IgD-negative memory B cell (primary cell): ENCODE measurements around the gene KIAA2012. TPM values are rescaled to one million over a fixed set of nuclear protein-coding genes. Genes with fewer than 3 reads are reported as not detected.

Experiments used
- H3K27ac Mint-ChIP-seq, 3 donors: one replicate each; pipeline ENCODE4 v1.8.0; 2020 to 2022; ENCODE audit warnings: mild to moderate bottlenecking in 3 of 3, mixed read lengths in 3 of 3, moderate library complexity in 1 of 3
- H3K27me3 Mint-ChIP-seq: one replicate; pipeline ENCODE4 v1.8.0; 2021; ENCODE audit warnings: mixed read lengths
- H3K36me3 Mint-ChIP-seq: one replicate; pipeline ENCODE4 v1.8.0; 2020; ENCODE audit warnings: mild to moderate bottlenecking, mixed read lengths
- H3K4me1 Mint-ChIP-seq, 3 donors: one replicate each; pipeline ENCODE4 v1.8.0; 2020 to 2022; ENCODE audit warnings: mixed read lengths in 3 of 3, mild to moderate bottlenecking in 1 of 3
- H3K4me3 Mint-ChIP-seq, 4 donors: one replicate each; pipeline ENCODE4 v1.8.0; 2020 to 2022; ENCODE audit warnings: mild to moderate bottlenecking in 4 of 4, mixed read lengths in 4 of 4, moderate library complexity in 3 of 4
- H3K9me3 Mint-ChIP-seq, 3 donors: one replicate each; pipeline ENCODE4 v1.8.0; 2020 to 2021; ENCODE audit warnings: mixed read lengths in 3 of 3, mild to moderate bottlenecking in 1 of 3
- polyA plus RNA-seq: library from polyadenylated mRNA; unstranded; fragments of 300-500 nt; fragmentation: Illumina TruSeq; gene quantifications from one replicate; pipeline ENCODE4 v1.2.3, GENCODE V29; 2021

KIAA2012 gene
- polyA plus RNA-seq: not detected

DNA sequence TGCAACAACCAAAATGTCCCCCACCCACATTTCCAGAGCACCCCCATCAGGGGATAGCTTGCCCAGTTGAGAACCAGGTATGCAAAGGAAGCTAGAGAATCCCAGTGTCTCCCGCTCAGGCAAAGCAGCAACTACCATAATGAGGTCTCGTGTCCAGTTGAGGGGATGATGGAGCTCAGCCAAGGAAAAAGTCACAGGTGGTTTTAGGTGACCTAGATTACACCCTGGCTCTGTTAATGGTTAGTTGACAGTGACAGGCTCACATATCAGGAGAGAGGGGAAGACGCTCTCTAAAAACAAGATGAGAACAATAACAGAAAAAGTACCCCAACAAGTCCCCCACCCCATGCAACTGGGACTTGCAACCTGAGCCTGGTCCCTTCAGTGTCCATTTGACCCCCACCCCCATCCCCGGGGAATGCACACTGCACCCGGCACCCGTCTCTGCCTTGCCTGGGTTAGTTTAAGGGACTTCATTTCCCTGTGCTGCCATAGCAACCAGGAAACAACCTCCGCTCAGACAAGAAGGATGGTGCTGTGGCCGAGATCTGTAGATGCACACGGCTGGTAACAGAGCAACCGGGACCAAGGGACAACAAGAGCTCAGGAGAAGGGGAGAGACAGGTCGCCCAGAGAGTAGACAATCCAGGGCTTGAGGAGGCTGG lies at the start of gene KIAA2012:
TSS of gene KIAA2012 (plus strand) at position 519 of the 665 bp plus-strand sequence. CDS start 373 bp downstream, outside the sequence.
- peak within 1 kb of the TSS in 1 of 3 donors; percentile 85 for H3K27ac Mint-ChIP-seq
- peaks cover 0 to 3% (median 2%) of the 10 kb centered on the region in 3 donors for H3K9me3 Mint-ChIP-seq
- peaks cover 0 to 3% (median 1%) of the 10 kb centered on the region in 3 donors for H3K4me1 Mint-ChIP-seq
- peaks cover 2% of the 10 kb centered on the region for H3K36me3 Mint-ChIP-seq
- H3K27me3 Mint-ChIP-seq: peaks cover 4% of the 10 kb centered on the region
- H3K4me3 Mint-ChIP-seq: no peak within 1 kb of the TSS

DNA sequence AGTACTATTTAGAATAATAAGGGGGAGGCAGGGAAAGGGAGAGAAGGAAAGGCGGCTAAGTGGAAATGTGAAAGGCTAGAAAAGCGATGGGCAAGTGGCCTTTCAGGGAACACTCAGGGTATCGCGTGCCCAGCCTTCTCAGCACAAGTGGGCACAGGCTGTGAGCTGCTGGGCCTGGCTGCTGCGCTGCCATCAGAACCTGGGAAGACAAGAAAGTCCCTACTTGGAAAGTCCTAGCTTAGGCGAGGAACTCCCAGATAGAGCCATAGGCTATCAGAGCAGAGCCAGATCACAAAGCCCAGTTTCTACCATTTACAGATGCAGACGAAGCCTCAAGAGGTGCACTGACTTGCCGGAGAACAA lies 49.2 kb upstream of the KIAA2012 start:
- H3K27ac Mint-ChIP-seq: no peak overlapping the region
- H3K4me3 Mint-ChIP-seq: no peak overlapping the region
- H3K27me3 Mint-ChIP-seq: peaks cover 9% of the 10 kb centered on the region
- no peaks in the 10 kb centered on the region for H3K36me3 Mint-ChIP-seq
- no peaks in the 10 kb centered on the region for H3K9me3 Mint-ChIP-seq
- H3K4me1 Mint-ChIP-seq: peaks cover 0 to 4% (median 0%) of the 10 kb centered on the region in 3 donors

DNA sequence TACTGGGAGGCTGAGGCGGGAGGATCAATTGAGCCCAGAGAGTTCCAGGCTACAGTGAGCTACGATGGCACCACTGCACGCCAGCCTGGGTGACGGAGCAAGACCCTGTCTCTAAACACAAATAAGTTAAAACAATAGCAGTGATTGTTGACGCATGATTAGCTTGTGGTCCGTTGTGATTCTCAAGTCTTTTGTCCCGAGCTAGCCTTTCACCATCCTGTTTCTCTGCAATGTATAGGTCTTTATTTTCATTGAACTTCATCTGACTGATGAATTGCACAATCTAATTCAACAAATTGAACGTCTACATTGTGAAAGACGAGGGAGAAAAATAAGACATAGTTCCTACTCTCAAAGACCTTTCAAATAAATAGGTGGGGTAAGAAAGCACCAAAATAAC lies 48.2 kb upstream of the KIAA2012 start:
- Mint-ChIP-seq H3K4me3 (no peak overlapping the region), H3K9me3 (no peaks in the 10 kb centered on the region), H3K27ac (no peak overlapping the region), H3K36me3 (no peaks in the 10 kb centered on the region), H3K4me1 (peaks cover 0 to 1% (median 0%) of the 10 kb centered on the region in 3 donors), H3K27me3 (peaks cover 6% of the 10 kb centered on the region)

DNA sequence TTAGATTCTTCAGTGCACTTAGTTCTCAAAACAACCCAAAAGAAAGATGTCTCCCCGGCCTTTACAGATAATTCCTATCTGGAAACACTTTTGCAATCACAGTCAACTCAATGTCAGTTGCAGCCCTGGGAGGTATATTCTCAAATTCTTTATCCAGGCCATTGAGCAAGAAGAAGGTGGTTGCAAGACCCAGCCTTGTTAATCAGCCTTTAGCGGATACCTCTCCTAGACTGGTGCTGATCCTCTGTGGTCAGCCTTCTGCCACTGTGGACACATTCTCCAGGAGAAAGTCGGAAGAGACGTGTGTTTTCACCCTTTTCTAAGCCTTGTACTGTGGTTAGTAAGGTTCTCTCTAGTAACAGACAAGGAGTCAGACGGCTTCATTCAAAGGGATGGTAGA lies 47.2 kb upstream of the KIAA2012 start:
- peak overlapping the region in 1 of 4 donors; percentile 7 for H3K4me3 Mint-ChIP-seq
- no peaks in the 10 kb centered on the region for H3K36me3 Mint-ChIP-seq
- H3K27me3 Mint-ChIP-seq: peaks cover 6% of the 10 kb centered on the region
- H3K4me1 Mint-ChIP-seq: peaks cover 0 to 1% (median 0%) of the 10 kb centered on the region in 3 donors
- H3K27ac Mint-ChIP-seq: no peak overlapping the region
- no peaks in the 10 kb centered on the region for H3K9me3 Mint-ChIP-seq

DNA sequence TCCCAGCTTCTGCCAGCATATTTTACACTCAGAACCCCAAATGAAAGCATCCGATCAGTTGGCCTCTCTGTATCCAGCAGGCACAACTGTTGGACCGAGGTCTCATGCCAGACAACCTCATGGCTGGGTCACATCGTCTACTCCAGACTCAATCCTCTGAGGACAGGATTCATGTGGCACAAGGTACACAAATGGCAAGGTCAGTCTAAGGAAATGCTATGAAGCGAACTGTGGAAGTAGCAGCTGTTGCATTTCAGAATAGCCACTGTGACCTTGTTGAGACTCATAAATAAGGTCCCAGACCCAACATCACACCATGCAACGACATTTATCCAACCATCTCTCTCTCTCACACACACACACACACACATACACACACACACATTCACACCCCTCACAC lies 46.5 kb upstream of the KIAA2012 start:
- Mint-ChIP-seq H3K36me3 (no peaks in the 10 kb centered on the region), H3K27ac (no peak overlapping the region), H3K27me3 (peaks cover 6% of the 10 kb centered on the region), H3K4me3 (no peak overlapping the region), H3K9me3 (no peaks in the 10 kb centered on the region), H3K4me1 (peaks cover 0 to 1% (median 0%) of the 10 kb centered on the region in 3 donors)

DNA sequence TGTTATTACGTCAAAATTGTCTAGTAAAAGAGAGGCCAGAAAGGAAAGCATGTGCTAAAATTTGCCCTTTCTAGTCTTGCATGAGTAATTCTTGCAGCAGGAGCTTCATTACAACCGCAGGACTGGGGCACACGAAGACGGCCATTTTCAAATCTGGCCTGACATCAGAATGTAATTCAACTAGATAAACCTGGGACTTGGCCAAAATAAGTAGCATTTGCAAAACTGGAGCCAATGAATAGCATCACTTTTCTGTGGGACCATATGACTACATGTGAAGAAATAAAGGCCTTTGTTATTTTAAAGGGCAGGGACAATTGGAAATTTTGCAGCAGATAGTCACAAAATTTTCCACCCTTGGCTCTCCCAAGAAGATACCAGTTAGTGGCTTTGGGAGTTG lies 42.4 kb upstream of the KIAA2012 start:
- Mint-ChIP-seq H3K27ac (peak overlapping the region in 1 of 3 donors; percentile 4), H3K9me3 (no peaks in the 10 kb centered on the region), H3K36me3 (no peaks in the 10 kb centered on the region), H3K4me1 (peaks cover 9 to 10% (median 9%) of the 10 kb centered on the region in 3 donors), H3K27me3 (peaks cover 14% of the 10 kb centered on the region), H3K4me3 (peak overlapping the region in 1 of 4 donors; percentile 96)

DNA sequence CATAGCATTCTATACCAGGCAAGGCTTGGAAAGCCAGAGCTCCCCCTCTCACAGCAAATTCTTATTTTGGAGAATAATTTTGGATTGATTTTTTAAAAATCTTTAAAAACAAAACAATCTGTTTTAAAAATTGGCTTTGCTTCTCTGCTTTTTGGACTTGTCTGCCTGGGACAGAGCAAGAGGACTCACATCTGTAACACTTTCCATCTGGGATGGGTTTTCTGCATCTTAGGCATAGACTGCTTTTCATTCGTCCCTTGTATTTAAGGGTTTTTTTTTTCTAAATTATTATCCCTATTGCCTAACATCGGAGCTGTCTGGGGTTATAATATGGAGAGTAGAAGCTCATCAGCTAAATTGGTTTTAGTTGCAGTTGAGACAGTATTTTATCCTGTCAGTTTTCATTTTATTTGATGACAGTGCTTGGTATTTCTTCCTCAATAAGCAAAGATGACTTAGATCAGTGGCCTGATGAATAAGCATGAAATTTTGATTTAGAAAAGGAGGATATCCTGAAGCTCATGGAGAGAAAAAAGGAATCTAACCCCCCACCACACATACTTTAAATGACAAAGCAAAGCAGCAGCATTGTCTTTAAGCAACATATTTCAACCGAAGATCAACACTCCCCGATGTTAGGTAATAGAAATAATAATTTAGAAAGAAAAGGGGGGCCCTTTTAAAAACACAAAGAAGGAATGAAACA lies 41.7 kb upstream of the KIAA2012 start:
- H3K36me3 Mint-ChIP-seq: no peaks in the 10 kb centered on the region
- peaks cover 9 to 10% (median 9%) of the 10 kb centered on the region in 3 donors for H3K4me1 Mint-ChIP-seq
- H3K9me3 Mint-ChIP-seq: no peaks in the 10 kb centered on the region
- peaks cover 9% of the 10 kb centered on the region for H3K27me3 Mint-ChIP-seq
- H3K27ac Mint-ChIP-seq: peak overlapping the region in 1 of 3 donors; percentile 52
- H3K4me3 Mint-ChIP-seq: peak overlapping the region in 3 of 4 donors; percentile 32 to 96 (median 93)

DNA sequence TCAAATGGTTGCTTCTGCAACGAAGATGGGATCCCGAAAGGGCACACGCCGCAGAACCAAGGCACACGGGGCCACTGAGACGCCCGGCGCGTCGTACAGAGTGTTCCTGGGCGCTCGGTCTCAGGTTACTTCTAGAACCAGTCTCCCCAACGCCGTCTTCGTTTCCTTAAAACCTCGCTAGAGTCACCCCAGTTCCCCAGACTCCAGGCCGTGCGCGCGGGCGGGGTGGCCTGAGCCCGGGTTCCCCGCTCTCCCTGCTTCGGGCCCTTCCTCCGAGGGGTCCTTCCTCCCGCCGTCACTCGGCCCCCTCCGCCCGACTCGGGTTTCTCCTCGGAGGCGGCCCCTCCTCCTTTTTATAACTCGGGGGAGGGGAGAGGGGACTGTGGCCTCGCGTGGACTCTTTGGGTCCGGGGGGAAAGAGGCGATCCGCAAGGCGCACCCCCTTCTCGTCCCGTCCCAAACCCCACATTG lies 40.2 kb upstream of the KIAA2012 start:
- Mint-ChIP-seq H3K4me1 (peaks cover 9 to 10% (median 9%) of the 10 kb centered on the region in 3 donors), H3K36me3 (no peaks in the 10 kb centered on the region), H3K4me3 (peak overlapping the region; percentile 85 to 96 (median 92)), H3K27me3 (peaks cover 12% of the 10 kb centered on the region), H3K27ac (peak overlapping the region in 2 of 3 donors; percentile 87 to 92), H3K9me3 (no peaks in the 10 kb centered on the region)

DNA sequence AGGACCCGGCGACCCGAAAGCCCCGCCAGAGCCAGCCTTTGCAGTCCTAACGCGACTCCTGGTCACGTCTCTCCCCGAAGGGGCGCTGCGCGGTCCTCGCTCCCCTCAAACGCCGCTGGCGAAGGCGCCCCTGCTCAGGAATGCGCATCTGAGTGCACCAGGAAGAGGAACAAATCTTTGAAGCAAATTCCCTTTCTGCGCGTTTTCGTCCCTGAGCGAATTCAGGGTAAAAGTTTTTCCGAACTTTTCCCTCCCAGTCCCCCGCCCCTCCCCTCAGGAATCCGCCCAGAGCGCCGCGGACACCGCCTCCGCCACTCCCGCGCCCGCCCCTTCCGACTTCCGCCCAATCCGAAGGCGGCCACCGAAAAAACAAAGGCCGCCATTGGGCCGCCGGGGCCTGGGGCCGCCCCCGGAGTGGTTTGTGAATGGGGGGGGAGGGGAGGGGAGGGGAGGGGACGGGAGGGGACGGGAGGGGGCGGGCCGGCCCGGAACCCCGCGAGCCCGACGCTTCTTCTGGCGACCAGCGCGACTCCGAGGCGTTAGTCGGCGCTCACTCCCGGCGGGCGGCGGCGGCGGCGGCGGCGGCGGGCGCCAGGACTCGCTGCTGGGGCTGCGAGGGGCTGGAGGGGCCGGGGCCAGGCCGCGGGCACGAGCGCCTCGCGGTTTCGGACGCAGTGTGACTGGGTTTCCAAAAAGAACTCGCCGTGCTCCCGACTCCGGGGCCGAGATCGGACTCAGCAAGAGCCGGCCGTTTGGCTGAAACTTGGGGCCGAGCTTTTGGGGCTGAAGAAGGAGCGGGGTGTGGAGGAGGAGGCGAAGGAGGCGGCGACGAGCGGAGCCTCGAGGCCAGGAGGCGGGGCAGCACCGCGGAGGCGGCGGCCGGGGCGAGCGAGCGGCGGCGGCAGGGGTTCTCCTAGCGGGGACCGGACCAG lies 39.5 kb upstream of the KIAA2012 start, which contains the start of gene FZD7:
TSS of gene FZD7 (plus strand) at position 539 of the 932 bp plus-strand sequence. CDS start 793 bp downstream, outside the sequence.
- Mint-ChIP-seq H3K9me3 (peaks cover 0 to 1% (median 0%) of the 10 kb centered on the region in 3 donors), H3K27me3 (peaks cover 14% of the 10 kb centered on the region), H3K4me1 (peaks cover 9 to 10% (median 9%) of the 10 kb centered on the region in 3 donors), H3K36me3 (no peaks in the 10 kb centered on the region), H3K4me3 (peak within 1 kb of the TSS; percentile 85 to 96 (median 93)), H3K27ac (peak within 1 kb of the TSS; percentile 76 to 92 (median 87))

DNA sequence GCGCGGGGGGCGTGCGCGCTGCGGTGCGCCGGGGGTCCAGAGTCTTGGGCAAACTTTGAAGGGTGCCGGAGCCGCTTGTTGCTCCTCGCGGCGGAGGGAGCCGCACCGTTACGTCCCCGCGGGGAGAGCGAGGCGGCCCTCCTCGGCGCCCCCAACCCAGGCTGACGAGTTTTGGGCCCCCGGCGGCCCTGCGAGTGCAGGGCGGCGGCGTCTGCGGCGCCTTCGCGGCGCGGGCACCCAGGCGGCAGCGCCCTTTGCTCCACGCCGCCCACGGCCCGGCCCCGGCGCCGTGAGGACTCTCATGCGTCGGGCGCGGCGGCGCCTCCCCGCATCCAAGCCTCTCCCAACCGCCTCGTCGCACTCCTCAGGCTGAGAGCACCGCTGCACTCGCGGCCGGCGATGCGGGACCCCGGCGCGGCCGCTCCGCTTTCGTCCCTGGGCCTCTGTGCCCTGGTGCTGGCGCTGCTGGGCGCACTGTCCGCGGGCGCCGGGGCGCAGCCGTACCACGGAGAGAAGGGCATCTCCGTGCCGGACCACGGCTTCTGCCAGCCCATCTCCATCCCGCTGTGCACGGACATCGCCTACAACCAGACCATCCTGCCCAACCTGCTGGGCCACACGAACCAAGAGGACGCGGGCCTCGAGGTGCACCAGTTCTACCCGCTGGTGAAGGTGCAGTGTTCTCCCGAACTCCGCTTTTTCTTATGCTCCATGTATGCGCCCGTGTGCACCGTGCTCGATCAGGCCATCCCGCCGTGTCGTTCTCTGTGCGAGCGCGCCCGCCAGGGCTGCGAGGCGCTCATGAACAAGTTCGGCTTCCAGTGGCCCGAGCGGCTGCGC lies 38.6 kb upstream of the KIAA2012 start:
- no peaks in the 10 kb centered on the region for H3K36me3 Mint-ChIP-seq
- peaks cover 20% of the 10 kb centered on the region for H3K27me3 Mint-ChIP-seq
- peak overlapping the region in 2 of 3 donors; percentile 76 to 92 for H3K27ac Mint-ChIP-seq
- peaks cover 0 to 1% (median 0%) of the 10 kb centered on the region in 3 donors for H3K9me3 Mint-ChIP-seq
- H3K4me1 Mint-ChIP-seq: peaks cover 9 to 10% (median 9%) of the 10 kb centered on the region in 3 donors
- peak overlapping the region in 3 of 4 donors; percentile 85 to 96 (median 93) for H3K4me3 Mint-ChIP-seq

DNA sequence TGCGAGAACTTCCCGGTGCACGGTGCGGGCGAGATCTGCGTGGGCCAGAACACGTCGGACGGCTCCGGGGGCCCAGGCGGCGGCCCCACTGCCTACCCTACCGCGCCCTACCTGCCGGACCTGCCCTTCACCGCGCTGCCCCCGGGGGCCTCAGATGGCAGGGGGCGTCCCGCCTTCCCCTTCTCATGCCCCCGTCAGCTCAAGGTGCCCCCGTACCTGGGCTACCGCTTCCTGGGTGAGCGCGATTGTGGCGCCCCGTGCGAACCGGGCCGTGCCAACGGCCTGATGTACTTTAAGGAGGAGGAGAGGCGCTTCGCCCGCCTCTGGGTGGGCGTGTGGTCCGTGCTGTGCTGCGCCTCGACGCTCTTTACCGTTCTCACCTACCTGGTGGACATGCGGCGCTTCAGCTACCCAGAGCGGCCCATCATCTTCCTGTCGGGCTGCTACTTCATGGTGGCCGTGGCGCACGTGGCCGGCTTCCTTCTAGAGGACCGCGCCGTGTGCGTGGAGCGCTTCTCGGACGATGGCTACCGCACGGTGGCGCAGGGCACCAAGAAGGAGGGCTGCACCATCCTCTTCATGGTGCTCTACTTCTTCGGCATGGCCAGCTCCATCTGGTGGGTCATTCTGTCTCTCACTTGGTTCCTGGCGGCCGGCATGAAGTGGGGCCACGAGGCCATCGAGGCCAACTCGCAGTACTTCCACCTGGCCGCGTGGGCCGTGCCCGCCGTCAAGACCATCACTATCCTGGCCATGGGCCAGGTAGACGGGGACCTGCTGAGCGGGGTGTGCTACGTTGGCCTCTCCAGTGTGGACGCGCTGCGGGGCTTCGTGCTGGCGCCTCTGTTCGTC lies 37.7 kb upstream of the KIAA2012 start:
- Mint-ChIP-seq H3K27ac (peak overlapping the region in 1 of 3 donors; percentile 76), H3K36me3 (no peaks in the 10 kb centered on the region), H3K9me3 (peaks cover 0 to 1% (median 0%) of the 10 kb centered on the region in 3 donors), H3K27me3 (peaks cover 27% of the 10 kb centered on the region), H3K4me3 (no peak overlapping the region), H3K4me1 (peaks cover 9 to 10% (median 9%) of the 10 kb centered on the region in 3 donors)

DNA sequence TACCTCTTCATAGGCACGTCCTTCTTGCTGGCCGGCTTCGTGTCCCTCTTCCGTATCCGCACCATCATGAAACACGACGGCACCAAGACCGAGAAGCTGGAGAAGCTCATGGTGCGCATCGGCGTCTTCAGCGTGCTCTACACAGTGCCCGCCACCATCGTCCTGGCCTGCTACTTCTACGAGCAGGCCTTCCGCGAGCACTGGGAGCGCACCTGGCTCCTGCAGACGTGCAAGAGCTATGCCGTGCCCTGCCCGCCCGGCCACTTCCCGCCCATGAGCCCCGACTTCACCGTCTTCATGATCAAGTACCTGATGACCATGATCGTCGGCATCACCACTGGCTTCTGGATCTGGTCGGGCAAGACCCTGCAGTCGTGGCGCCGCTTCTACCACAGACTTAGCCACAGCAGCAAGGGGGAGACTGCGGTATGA lies 37.1 kb upstream of the KIAA2012 start:
- H3K27me3 Mint-ChIP-seq: peaks cover 32% of the 10 kb centered on the region
- no peak overlapping the region for H3K4me3 Mint-ChIP-seq
- no peaks in the 10 kb centered on the region for H3K36me3 Mint-ChIP-seq
- peaks cover 0 to 1% (median 0%) of the 10 kb centered on the region in 3 donors for H3K9me3 Mint-ChIP-seq
- H3K27ac Mint-ChIP-seq: no peak overlapping the region
- H3K4me1 Mint-ChIP-seq: peaks cover 9 to 10% (median 9%) of the 10 kb centered on the region in 3 donors

DNA sequence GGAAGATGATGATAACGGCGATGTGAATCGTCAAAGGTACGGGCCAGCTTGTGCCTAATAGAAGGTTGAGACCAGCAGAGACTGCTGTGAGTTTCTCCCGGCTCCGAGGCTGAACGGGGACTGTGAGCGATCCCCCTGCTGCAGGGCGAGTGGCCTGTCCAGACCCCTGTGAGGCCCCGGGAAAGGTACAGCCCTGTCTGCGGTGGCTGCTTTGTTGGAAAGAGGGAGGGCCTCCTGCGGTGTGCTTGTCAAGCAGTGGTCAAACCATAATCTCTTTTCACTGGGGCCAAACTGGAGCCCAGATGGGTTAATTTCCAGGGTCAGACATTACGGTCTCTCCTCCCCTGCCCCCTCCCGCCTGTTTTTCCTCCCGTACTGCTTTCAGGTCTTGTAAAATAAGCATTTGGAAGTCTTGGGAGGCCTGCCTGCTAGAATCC lies 36.4 kb upstream of the KIAA2012 start:
- Mint-ChIP-seq H3K27me3 (peaks cover 34% of the 10 kb centered on the region), H3K4me1 (peaks cover 9 to 10% (median 9%) of the 10 kb centered on the region in 3 donors), H3K4me3 (no peak overlapping the region), H3K36me3 (no peaks in the 10 kb centered on the region), H3K9me3 (peaks cover 0 to 1% (median 0%) of the 10 kb centered on the region in 3 donors), H3K27ac (no peak overlapping the region)
